Lower lobe of right lung (tissue), 2 donors: ENCODE data around the gene RAB11FIP4. TPM values are rescaled to one million over a fixed set of nuclear protein-coding genes. Genes with fewer than 3 reads are reported as not detected.

Experiments
- ATAC-seq, 2 donors: fragments of 200-7000 bp; cut with Tn5 transposase; one replicate each; pipeline ENCODE4 v1.9.1; 2020 to 2022; ENCODE audit warnings: mild to moderate bottlenecking in 2 of 2, moderate library complexity in 2 of 2
- DNase-seq: peaks from one replicate; pipeline ENCODE4 v3.0.0-alpha.2; 2020
- H3K27ac ChIP-seq: fragments of 200-600 bp; one replicate; pipeline ENCODE4 v1.8.0; 2022
- H3K27me3 ChIP-seq: fragments of 200-600 bp; one replicate; pipeline ENCODE4 v1.8.0; 2022; ENCODE audit warnings: low read depth
- H3K36me3 ChIP-seq: fragments of 200-600 bp; one replicate; pipeline ENCODE4 v1.8.0; 2022; ENCODE audit warnings: mild to moderate bottlenecking
- H3K4me1 ChIP-seq: fragments of 200-600 bp; one replicate; pipeline ENCODE4 v1.8.0; 2022
- H3K4me3 ChIP-seq: fragments of 200-600 bp; one replicate; pipeline ENCODE4 v1.8.0; 2022; ENCODE audit warnings: mild to moderate bottlenecking
- H3K9me3 ChIP-seq: fragments of 200-600 bp; one replicate; pipeline ENCODE4 v1.8.0; 2022
- CTCF ChIP-seq: fragments of 200-600 bp; IDR thresholded peaks from one replicate; pipeline ENCODE4 v1.8.0; 2022; ENCODE audit warnings: antibody characterized with exemption, mild to moderate bottlenecking
- intact Hi-C: fragments of 100-400 bp; cut with DNase I; formaldehyde crosslinking; loops from one replicate; pipeline ENCODE4 v1.11.0; 2022
- total RNA-seq: library from RNA; stranded (reverse); fragmentation: NEBNext Ultra II Directional; extraction: Animal tissue kit (Norgen Biotek cat#: 25700); gene quantifications from one replicate; pipeline ENCODE4 v1.2.1, GENCODE V29; 2021
- donor health status: DM: no; HTN: yes; CAD: no; lungs with severe emphysema.

RAB11FIP4 gene
- total RNA-seq, 1 donor from 2014 or later = 15.7 TPM

GRCh38 chr17:31452101-31452500, 60.6 kb downstream of the RAB11FIP4 start:
- DNase-seq (no peak), ATAC-seq (no peak)
- Histone ChIP-seq H3K27me3 (no peaks in the 10 kb centered on the region), H3K36me3 (no peaks in the 10 kb centered on the region), H3K4me1 (peaks cover 10% of the 10 kb centered on the region), H3K9me3 (no peaks in the 10 kb centered on the region), H3K27ac (no peak overlapping the region), H3K4me3 (no peak overlapping the region)
- no peak for TF ChIP-seq CTCF
- intact Hi-C loops = no loop called here

GRCh38 chr17:31452561-31453110, 61.2 kb downstream of the RAB11FIP4 start:
- no peak for DNase-seq
- H3K36me3 ChIP-seq = no peaks in the 10 kb centered on the region

GRCh38 chr17:31453896-31454295, 62.4 kb downstream of the RAB11FIP4 start:
- no peak for DNase-seq
- no peak overlapping the region for H3K4me3 ChIP-seq
- intact Hi-C loops = no loop called here
- no peak overlapping the region for H3K27ac ChIP-seq
- ATAC-seq = no peak
- no peaks in the 10 kb centered on the region for H3K9me3 ChIP-seq
- TF ChIP-seq CTCF = no peak
- no peaks in the 10 kb centered on the region for H3K36me3 ChIP-seq
- H3K27me3 ChIP-seq = no peaks in the 10 kb centered on the region
- H3K4me1 ChIP-seq = peaks cover 10% of the 10 kb centered on the region

More at GRCh38 chr17:31452561-31453110, 61.2 kb downstream of the RAB11FIP4 start:
- ATAC-seq = no peak
- TF ChIP-seq CTCF = no peak
- intact Hi-C loops = no loop called here
- no peak overlapping the region for H3K27ac ChIP-seq
- no peak overlapping the region for H3K4me3 ChIP-seq
- H3K9me3 ChIP-seq = no peaks in the 10 kb centered on the region
- peaks cover 10% of the 10 kb centered on the region for H3K4me1 ChIP-seq
- no peaks in the 10 kb centered on the region for H3K27me3 ChIP-seq

- ATAC-seq = no peak
- H3K4me3 ChIP-seq = no peak overlapping the region
- no peak overlapping the region for H3K27ac ChIP-seq
- peaks cover 6% of the 10 kb centered on the region for H3K4me1 ChIP-seq
- no peak for TF ChIP-seq CTCF
- H3K36me3 ChIP-seq = no peaks in the 10 kb centered on the region
- no peaks in the 10 kb centered on the region for H3K27me3 ChIP-seq
- intact Hi-C loops = no loop called here
- H3K9me3 ChIP-seq = no peaks in the 10 kb centered on the region
- no peak for DNase-seq
Observed at GRCh38 chr17:31456814-31457213, 65.3 kb downstream of the RAB11FIP4 start.

GRCh38 chr17:31457391-31458234, 66.1 kb downstream of the RAB11FIP4 start:
- intact Hi-C loops = no loop called here
- Histone ChIP-seq H3K36me3 (no peaks in the 10 kb centered on the region), H3K27me3 (no peaks in the 10 kb centered on the region), H3K27ac (no peak overlapping the region), H3K4me1 (no peaks in the 10 kb centered on the region), H3K9me3 (no peaks in the 10 kb centered on the region), H3K4me3 (no peak overlapping the region)
- DNase-seq (no peak), ATAC-seq (peak in 1 of 2 donors; percentile 13)
- TF ChIP-seq CTCF = no peak
